ENCODE measurements around the gene CADPS2.

The CADPS2 gene

DNA sequence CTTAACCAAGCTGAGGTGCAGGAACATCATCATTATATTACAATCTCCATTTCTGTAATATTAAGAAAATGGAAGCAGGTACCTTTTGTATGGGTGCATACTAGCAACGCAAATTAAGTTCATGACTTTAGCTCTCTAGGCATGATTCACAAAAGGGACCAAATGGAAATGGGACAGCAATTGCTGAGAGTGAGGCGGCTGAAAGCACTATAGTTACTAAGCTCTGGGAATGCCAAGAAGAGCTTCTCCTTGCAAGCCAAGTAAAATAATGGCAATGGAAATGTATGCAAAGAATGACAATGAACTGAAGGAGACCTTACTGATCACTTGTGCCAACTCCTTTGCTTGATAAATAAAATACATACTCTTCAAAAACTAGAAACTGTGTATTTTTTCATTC, 147.3 kb downstream of the CADPS2 start:
- Mint-ChIP-seq H3K36me3 (no peaks in the 10 kb centered on the region), H3K27me3 (no peaks in the 10 kb centered on the region), H3K9me3 (no peaks in the 10 kb centered on the region), H3K4me3 (no peak overlapping the region), H3K4me1 (no peaks in the 10 kb centered on the region), H3K27ac (no peak overlapping the region)
- ATAC-seq (ENCODE audit: low read depth) (no peak), DNase-seq (ENCODE audit: low spot score in 2 of 2) (no peak)

DNA sequence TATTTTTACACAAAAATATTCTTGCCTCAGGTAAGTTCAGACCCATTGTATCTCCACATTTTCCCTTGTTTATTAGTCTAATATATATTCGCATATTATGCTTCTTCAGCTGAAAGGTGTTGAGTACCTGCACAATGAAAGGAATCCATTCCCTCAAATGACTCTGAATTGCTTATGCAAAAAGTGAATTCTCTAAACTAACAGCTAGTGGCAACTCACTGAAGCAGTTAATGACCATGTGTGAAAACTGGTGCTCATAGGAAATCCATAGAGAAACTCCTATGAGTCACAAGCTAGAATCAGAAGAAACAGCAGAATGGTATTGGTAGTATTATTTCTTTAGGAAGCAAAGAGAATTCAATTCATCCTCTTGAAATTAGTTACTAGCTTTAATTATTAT, 150.1 kb downstream of the CADPS2 start:
- H3K27ac Mint-ChIP-seq = no peak overlapping the region
- DNase-seq (ENCODE audit: low spot score in 2 of 2) (no peak), ATAC-seq (ENCODE audit: low read depth) (no peak)
- no peak overlapping the region for H3K4me3 Mint-ChIP-seq
- no peaks in the 10 kb centered on the region for H3K9me3 Mint-ChIP-seq
- H3K4me1 Mint-ChIP-seq = no peaks in the 10 kb centered on the region
- no peaks in the 10 kb centered on the region for H3K27me3 Mint-ChIP-seq
- no peaks in the 10 kb centered on the region for H3K36me3 Mint-ChIP-seq

DNA sequence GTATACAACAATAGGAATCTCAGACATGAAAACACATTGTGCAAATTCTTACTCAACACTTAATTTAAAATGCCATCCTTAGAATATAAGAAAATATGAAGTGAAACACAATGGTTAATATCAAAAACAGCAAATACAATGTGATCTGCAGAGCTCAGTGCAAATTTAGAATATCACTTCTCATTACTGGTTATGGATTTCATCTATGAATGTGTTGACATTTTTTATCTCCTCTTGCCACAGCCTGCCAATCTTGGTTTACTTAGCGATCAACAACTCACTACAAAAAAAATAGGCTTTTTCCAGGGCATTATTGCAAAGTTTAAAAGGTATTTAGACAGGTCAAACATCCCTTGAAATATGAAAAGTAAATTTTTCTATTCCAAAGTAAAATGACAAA, 158.5 kb downstream of the CADPS2 start:
- Mint-ChIP-seq H3K4me1 (no peaks in the 10 kb centered on the region), H3K9me3 (peaks cover 2% of the 10 kb centered on the region), H3K36me3 (no peaks in the 10 kb centered on the region), H3K27ac (no peak overlapping the region), H3K27me3 (no peaks in the 10 kb centered on the region), H3K4me3 (no peak overlapping the region)
- no peak for DNase-seq (ENCODE audit: low spot score in 2 of 2)
- no peak for ATAC-seq (ENCODE audit: low read depth)

DNA sequence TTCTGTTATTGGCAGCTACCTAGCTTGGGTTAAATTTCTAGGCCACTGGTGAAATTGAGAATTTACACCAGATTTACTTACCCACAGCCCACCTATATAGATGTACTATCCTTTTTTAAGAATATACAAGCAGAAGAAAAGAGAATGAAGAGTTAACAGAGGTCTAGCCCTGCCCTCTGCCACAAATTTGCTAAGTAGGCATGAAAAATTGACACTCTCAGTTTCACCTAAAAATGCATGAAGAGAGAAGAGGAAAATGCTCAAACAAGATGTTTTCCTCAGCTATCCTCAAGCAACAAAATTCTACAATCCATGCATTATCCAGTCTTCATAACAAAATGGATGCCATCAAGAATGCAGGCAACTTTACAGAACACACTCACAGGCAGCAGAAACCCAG, 158.9 kb downstream of the CADPS2 start:
- Mint-ChIP-seq H3K4me3 (no peak overlapping the region), H3K36me3 (no peaks in the 10 kb centered on the region), H3K27ac (no peak overlapping the region)

DNA sequence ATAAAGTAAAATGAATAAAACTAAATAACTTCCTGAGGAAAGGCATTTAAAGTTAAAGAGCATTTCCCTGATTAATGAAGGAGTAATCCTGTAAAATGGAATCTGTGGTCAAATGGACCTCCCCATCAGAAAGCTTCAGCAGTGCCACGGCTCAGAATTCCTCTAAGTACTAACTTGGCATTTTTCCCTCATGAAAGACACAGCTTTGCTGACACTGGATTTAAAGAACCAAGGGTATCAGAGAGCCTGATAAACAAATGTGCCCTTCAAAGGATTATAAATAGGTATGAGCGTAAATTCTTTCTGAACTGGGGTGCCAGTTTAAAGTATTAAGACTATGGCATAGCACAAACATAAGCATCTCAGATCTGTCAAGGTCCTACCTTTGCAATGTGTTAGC, 159.4 kb downstream of the CADPS2 start:
- ATAC-seq (ENCODE audit: low read depth) = no peak

More for the DNA sequence above, 158.9 kb downstream of the CADPS2 start:
- ATAC-seq (ENCODE audit: low read depth) (no peak), DNase-seq (ENCODE audit: low spot score in 2 of 2) (no peak)
- Mint-ChIP-seq H3K9me3 (peaks cover 2% of the 10 kb centered on the region), H3K27me3 (no peaks in the 10 kb centered on the region), H3K4me1 (no peaks in the 10 kb centered on the region)

DNA sequence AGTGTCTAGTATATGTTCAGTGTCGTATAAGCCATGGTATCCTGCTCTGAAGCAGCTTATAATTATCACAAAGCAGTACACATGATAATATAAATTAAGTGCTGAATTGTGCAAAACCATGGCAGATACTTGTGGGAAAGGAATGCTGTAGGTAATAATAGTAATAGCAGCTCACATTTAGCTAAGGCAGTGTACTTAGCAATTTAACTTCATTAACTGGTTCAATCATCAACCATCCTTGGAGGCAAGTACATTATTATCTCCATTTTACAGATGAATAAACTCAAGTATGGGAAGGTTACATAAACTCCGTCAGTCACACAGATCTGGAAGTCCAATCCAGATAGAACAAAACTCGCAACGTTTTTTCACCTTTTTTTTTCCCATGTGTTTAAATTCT, 161.9 kb downstream of the CADPS2 start:
- no peak for ATAC-seq (ENCODE audit: low read depth)
- no peaks in the 10 kb centered on the region for H3K36me3 Mint-ChIP-seq

More for the DNA sequence above, 159.4 kb downstream of the CADPS2 start:
- no peaks in the 10 kb centered on the region for H3K36me3 Mint-ChIP-seq
- no peaks in the 10 kb centered on the region for H3K27me3 Mint-ChIP-seq
- no peak for DNase-seq (ENCODE audit: low spot score in 2 of 2)
- H3K27ac Mint-ChIP-seq = no peak overlapping the region
- H3K9me3 Mint-ChIP-seq = peaks cover 2% of the 10 kb centered on the region
- no peak overlapping the region for H3K4me3 Mint-ChIP-seq
- H3K4me1 Mint-ChIP-seq = no peaks in the 10 kb centered on the region

DNA sequence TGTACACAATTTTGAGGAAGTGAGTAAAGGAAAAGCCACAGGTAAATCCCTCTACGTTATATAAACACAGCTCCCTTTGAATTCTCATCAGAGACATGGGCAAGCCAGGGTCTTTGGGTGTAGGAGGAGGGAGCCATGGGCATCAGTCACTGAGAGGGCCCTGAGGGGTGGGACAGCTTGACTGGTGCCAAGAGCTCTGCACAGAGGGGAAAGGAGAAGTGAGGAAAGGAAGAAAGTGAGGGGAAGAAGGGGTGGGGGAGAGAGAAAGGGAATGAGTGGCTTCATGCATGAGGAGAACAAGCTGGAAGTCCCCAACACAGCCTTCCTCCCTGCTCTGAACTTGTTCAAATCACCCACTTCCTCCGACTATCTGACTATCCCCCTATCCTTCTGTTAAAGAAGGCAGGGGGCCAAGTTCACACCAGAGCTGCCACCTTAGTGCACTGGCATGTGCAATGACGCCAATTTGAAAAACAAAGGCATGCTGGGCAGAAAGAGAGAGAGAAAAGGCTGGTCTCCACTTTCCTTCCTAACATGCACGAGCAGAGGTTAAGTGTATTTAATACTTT, 167.2 kb downstream of the CADPS2 start:
- ATAC-seq (ENCODE audit: low read depth) (no peak), DNase-seq (ENCODE audit: low spot score in 2 of 2) (no peak)
- Mint-ChIP-seq H3K4me1 (no peaks in the 10 kb centered on the region), H3K9me3 (no peaks in the 10 kb centered on the region), H3K36me3 (no peaks in the 10 kb centered on the region), H3K4me3 (no peak overlapping the region), H3K27ac (no peak overlapping the region), H3K27me3 (no peaks in the 10 kb centered on the region)

More for the DNA sequence above, 161.9 kb downstream of the CADPS2 start:
- Mint-ChIP-seq H3K27me3 (no peaks in the 10 kb centered on the region), H3K9me3 (peaks cover 2% of the 10 kb centered on the region), H3K4me1 (no peaks in the 10 kb centered on the region), H3K4me3 (no peak overlapping the region), H3K27ac (no peak overlapping the region)
- DNase-seq (ENCODE audit: low spot score in 2 of 2) = no peak

DNA sequence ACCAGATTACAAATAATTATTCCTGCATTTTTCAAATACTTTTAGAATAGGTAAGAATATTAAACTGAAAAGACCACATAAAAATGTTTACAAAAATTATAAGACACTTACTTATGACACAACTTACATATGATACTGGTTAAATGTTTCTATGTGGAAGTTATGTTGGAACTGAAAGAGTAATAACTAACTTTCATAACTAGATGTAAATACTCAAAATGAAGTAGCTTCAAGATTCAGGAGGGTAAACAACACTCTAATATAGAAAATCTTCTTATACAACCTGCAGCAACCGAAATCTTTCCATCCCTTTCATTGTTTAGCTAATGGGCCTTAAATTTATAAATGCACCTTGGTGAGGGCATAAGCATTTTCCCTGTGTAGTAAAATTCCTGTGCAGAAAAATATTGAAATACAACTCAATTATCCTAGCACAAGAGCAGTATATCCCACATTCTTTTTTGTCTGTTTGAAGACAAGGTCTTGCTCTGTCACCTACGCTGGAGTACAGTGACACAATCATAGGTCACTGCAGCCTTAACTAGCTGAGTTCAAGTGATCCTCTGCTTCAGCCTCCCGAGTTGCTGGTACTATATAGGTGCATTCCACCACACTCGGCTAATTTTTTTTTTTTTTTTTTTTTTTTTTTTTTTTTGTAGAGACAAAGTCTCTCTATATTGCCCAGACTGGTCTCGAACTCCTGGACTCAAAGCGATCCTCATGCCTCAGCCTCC, 168.7 kb downstream of the CADPS2 start:
- DNase-seq (ENCODE audit: low spot score in 2 of 2) (no peak), ATAC-seq (ENCODE audit: low read depth) (no peak)
- Mint-ChIP-seq H3K36me3 (no peaks in the 10 kb centered on the region), H3K27me3 (no peaks in the 10 kb centered on the region), H3K9me3 (no peaks in the 10 kb centered on the region), H3K27ac (no peak overlapping the region), H3K4me3 (no peak overlapping the region), H3K4me1 (no peaks in the 10 kb centered on the region)

DNA sequence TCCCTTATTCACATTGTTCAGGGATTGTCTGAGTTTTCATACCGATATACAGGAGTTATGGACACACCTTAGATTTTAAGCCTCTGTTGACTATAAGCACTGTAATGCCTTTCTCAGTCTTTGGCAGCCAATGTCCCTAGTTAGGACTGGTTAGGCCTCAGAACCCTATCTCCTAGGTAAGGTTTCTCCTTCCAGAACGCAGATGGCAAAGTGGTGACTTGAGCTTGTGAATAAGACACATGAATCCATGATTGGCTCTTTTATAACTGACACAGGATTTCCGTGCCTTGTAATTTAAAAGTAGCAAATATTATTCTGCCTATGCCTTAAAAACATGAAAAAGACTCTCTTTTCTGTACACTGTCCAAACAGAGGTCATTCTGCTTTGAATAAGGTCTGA, 171.1 kb downstream of the CADPS2 start:
- Mint-ChIP-seq H3K36me3 (no peaks in the 10 kb centered on the region), H3K27ac (no peak overlapping the region), H3K4me3 (no peak overlapping the region), H3K9me3 (peaks cover 1% of the 10 kb centered on the region), H3K4me1 (no peaks in the 10 kb centered on the region), H3K27me3 (no peaks in the 10 kb centered on the region)
- no peak for ATAC-seq (ENCODE audit: low read depth)
- no peak for DNase-seq (ENCODE audit: low spot score in 2 of 2)

DNA sequence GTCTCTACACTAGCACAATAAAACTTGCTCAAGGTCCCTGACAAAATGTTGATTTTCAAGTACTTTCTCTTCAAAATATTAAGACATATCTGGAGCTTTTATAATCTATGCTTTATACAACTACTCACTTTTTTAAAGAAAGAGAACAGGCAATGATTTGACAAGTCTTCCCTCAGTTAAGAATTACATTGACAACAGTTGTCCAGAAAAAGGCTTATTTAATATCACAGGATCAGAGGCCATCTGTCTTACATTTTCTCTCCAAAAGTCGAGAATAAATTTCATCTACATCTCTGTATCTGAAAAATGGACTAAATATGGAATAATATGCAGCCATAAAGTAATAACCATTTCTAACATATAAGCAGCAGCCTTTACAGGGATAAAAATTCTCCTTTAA, 175.3 kb downstream of the CADPS2 start:
- Mint-ChIP-seq H3K4me3 (no peak overlapping the region), H3K4me1 (no peaks in the 10 kb centered on the region), H3K9me3 (peaks cover 1% of the 10 kb centered on the region), H3K36me3 (no peaks in the 10 kb centered on the region), H3K27me3 (no peaks in the 10 kb centered on the region), H3K27ac (no peak overlapping the region)
- ATAC-seq (ENCODE audit: low read depth) = no peak
- DNase-seq (ENCODE audit: low spot score in 2 of 2) = no peak

DNA sequence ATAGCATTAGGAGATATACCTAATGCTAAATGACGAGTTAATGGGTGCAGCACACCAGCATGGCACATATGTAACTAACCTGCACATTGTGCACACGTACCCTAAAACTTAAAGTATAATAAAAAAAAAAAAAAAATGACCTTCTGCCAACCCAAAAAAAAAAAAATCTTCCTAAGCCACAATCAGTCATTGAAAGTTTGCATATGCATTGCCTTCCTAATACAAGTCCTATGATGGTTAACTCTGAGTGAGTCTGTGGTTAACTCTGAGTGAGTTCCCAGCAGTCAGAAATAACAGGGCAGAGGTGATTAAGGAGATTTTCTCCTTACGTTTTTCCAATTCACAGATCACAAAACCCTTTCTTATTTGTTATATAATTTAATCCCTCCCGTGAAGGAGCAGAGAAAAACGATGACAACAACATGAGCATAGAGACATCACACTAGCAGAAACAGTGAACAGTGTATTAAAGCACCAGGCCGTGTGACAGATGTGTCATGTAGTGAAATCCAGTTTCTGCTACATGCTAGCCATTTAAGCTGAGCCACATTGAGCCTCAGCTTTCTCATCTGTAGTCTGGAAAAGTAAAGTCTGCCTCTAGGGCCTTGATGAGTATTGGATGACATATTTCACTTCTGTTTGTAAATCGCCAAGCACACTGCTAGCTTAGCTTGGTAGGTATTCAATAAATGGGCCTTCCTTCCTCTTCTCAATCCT, 176.2 kb downstream of the CADPS2 start:
- no peak overlapping the region for H3K4me3 Mint-ChIP-seq
- H3K36me3 Mint-ChIP-seq = no peaks in the 10 kb centered on the region
- DNase-seq (ENCODE audit: low spot score in 2 of 2) (no peak), ATAC-seq (ENCODE audit: low read depth) (no peak)
- H3K4me1 Mint-ChIP-seq = no peaks in the 10 kb centered on the region
- H3K9me3 Mint-ChIP-seq = peaks cover 1% of the 10 kb centered on the region
- H3K27me3 Mint-ChIP-seq = no peaks in the 10 kb centered on the region
- H3K27ac Mint-ChIP-seq = no peak overlapping the region

DNA sequence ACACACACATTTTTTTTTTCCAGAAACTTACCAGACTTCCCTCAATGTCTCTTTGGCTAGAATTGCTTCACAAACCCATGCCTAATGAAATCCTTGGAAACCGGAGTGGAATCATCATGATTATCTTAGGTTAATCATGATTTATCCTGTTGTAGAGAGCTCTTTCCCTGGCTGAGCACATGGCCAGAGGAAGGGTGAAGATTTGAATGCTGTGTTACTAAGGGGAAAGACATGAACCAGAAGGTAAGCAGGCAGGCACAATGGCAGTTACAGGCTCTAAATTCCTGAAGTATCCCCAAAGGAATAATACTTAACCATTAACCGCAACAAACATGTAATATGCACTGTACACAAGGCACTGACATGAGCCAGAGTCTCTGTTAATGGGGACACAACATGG, 179.4 kb downstream of the CADPS2 start:
- Mint-ChIP-seq H3K9me3 (peaks cover 7% of the 10 kb centered on the region), H3K27ac (no peak overlapping the region), H3K4me1 (no peaks in the 10 kb centered on the region), H3K4me3 (no peak overlapping the region), H3K27me3 (no peaks in the 10 kb centered on the region), H3K36me3 (no peaks in the 10 kb centered on the region)
- ATAC-seq (ENCODE audit: low read depth) = no peak
- DNase-seq (ENCODE audit: low spot score in 2 of 2) = no peak

DNA sequence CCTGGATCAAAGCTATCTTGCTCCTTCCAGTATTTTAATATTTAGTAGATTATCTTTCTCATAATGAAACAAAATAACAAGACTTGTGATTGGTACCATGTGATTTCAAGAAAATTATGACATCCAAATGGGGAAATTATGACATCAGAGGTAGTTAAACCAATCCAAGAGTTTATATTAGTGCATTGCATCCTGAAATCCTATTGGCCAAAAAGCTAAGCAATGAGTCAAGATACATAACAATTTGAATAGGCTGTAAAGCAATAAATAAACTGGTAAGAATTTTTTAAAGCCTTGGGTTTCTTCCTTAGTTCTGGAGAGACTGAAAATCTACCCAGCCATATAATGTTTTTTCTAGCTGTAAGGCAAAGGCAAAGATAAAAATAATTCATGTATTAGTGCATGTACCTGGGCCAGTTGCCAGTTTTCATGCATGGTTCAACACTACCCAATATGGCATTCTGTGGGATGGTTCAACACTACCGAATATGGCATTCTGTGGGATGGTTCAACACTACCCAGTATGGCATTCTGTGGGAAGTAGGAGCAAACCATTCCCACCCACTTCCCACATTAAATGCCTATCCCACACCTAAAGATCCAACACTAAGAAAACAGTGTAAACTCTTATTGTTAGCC, 183.3 kb downstream of the CADPS2 start, which contains the start of gene RNF148:
Gene RNF148 (minus strand): TSS at position 51 of the 639 bp plus-strand sequence. CDS start 172 bp downstream, outside the sequence.
- ATAC-seq (ENCODE audit: low read depth) (no peak), DNase-seq (ENCODE audit: low spot score in 2 of 2) (no peak)
- Mint-ChIP-seq H3K27ac (no peak within 1 kb of the TSS), H3K36me3 (no peaks in the 10 kb centered on the region), H3K9me3 (peaks cover 11% of the 10 kb centered on the region), H3K4me3 (no peak within 1 kb of the TSS), H3K27me3 (no peaks in the 10 kb centered on the region), H3K4me1 (no peaks in the 10 kb centered on the region)

DNA sequence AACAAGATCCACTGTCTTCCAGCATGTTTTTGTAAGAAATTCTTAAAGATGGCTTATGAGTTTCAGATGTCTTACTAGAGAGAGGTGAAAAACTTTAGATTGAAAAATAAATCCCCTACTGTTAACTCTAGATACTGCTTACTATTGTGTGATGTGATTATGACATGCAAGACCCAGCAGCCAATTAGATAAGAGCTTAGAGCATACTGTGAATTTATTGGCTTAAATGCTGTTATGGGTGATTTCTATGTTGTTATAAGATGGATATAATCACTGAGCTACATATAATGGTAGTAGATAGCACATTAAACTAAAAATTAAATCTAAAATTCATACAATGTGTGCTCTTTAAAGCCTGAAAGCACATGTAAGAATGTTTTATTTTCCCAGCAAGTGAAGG, 187.2 kb downstream of the CADPS2 start, which contains the start of gene RNF133:
Gene RNF133 (minus strand): TSS at position 101 of the 400 bp plus-strand sequence. CDS start 199 bp downstream, outside the sequence.
- Mint-ChIP-seq H3K9me3 (peaks cover 12% of the 10 kb centered on the region), H3K4me3 (no peak within 1 kb of the TSS), H3K27ac (no peak within 1 kb of the TSS), H3K4me1 (no peaks in the 10 kb centered on the region), H3K36me3 (no peaks in the 10 kb centered on the region), H3K27me3 (peaks cover under 1% of the 10 kb centered on the region)
- DNase-seq (ENCODE audit: low spot score in 2 of 2) = no peak
- ATAC-seq (ENCODE audit: low read depth) = no peak
